HepG2 (cell line): ENCODE results near the gene AWAT2. TPM values are rescaled to one million over a fixed set of nuclear protein-coding genes. Genes with fewer than 3 reads are reported as not detected.

Experiments used
- ATAC-seq: fragments of 200-7000 bp; cut with Tn5 transposase; 3 replicates; pipeline ENCODE4 v1.9.1; 2020; ENCODE audit warnings: mild to moderate bottlenecking, moderate library complexity
- BruUV-seq: library from RNA; stranded (reverse); fragments of 400-500 nt; replicated peaks from 2 replicates; lab custom pipeline; 2021; lab: Mats Ljungman, UMichigan
- CTCF ChIA-PET: fragments of 300-600 bp; formaldehyde crosslinking; extraction: SDS; loops from one replicate; lab custom pipeline; 2021; ENCODE audit warnings: low total read pairs, inconsistent platforms, low intra/inter-chr PET ratio; lab: Yijun Ruan, JAX
- POLR2A ChIA-PET: fragments of 350-600 bp; sonication (Branson Sonifier 250); formaldehyde crosslinking; loops from one replicate; lab custom pipeline; 2020; ENCODE audit warnings: antibody characterized with exemption, inconsistent platforms; lab: Yijun Ruan, JAX
- DNase-seq: peaks from one replicate; pipeline ENCODE4 v3.0.0-alpha.2; 2015; ENCODE audit warnings: low spot score
- FAIRE-seq: peaks from 3 replicates; lab custom pipeline; 2011; peaks lifted over from hg19 to GRCh38; lab: Jason Lieb, UNC
- H2AFZ ChIP-seq: one replicate; pipeline ENCODE4 v1.6.1; 2011; ENCODE audit warnings: low read length, inconsistent platforms
- H3K27ac ChIP-seq: fragments of 300-600 bp; 3 replicates; pipeline ENCODE4 v1.8.0; 2011; ENCODE audit warnings: mixed run types, mild to moderate bottlenecking, mixed read lengths, low read length, inconsistent platforms; ENCODE audit not compliant: insufficient read depth; ENCODE audit errors: extremely low read length
- H3K27me3 ChIP-seq, 2 experiments: fragments of 200-600 bp in 1 of 2; 2 replicates in 1 of 2; 3 replicates in 1 of 2; pipeline versions ENCODE4 v1.6.0 to v1.8.0; 2011; ENCODE audit warnings: low read length in 2 of 2, mild to moderate bottlenecking in 2 of 2, moderate library complexity in 2 of 2, inconsistent platforms in 1 of 2; ENCODE audit not compliant: insufficient read depth in 2 of 2, control insufficient read depth in 1 of 2
- H3K36me3 ChIP-seq, 2 experiments: fragments of 200-600 bp in 1 of 2; replicated peaks in 1 of 2; 2 replicates in 1 of 2; 3 replicates in 1 of 2; pipeline versions ENCODE4 v1.5.1 to v1.8.0; 2011; ENCODE audit warnings: low read length in 2 of 2, inconsistent platforms in 1 of 2; ENCODE audit not compliant: insufficient read depth in 2 of 2, control insufficient read depth in 1 of 2
- H3K4me1 ChIP-seq: 2 replicates; pipeline ENCODE4 v1.5.1; 2012; ENCODE audit warnings: low read length, inconsistent platforms; ENCODE audit not compliant: insufficient read depth
- H3K4me2 ChIP-seq: 2 replicates; pipeline ENCODE4 v1.6.0; 2011; ENCODE audit warnings: low read depth, low read length, inconsistent platforms
- H3K4me3 ChIP-seq, 3 experiments: fragments of 200-600 bp in 1 of 3; sonication (generic), shearing (Covaris generic) in 1 of 3; replicated peaks in 1 of 3; 2 replicates each; pipeline ENCODE4 v1.5.1; 2011 to 2016; ENCODE audit warnings: low read length in 3 of 3, inconsistent platforms in 2 of 3, low read depth in 2 of 3, mild to moderate bottlenecking in 2 of 3, control low read depth in 1 of 3, mixed read lengths in 1 of 3; ENCODE audit not compliant: insufficient read depth in 1 of 3
- H3K79me2 ChIP-seq: one replicate; pipeline ENCODE4 v1.6.1; 2011; ENCODE audit warnings: low read length, inconsistent platforms; ENCODE audit not compliant: insufficient read depth
- H3K9ac ChIP-seq: 2 replicates; pipeline ENCODE4 v1.6.0; 2011; ENCODE audit warnings: mild to moderate bottlenecking, low read depth, low read length, inconsistent platforms; ENCODE audit not compliant: insufficient read depth
- H3K9me3 ChIP-seq: 2 replicates; pipeline ENCODE4 v1.5.1; 2012; ENCODE audit warnings: mild to moderate bottlenecking, low read length
- H4K20me1 ChIP-seq: 2 replicates; pipeline ENCODE4 v1.6.0; 2011; ENCODE audit warnings: inconsistent platforms, mild to moderate bottlenecking, low read length, moderate library complexity; ENCODE audit not compliant: insufficient read depth
- DMAP1 ChIP-seq: IDR thresholded peaks from 2 replicates; pipeline ENCODE4 v1.6.1; 2016
- GFI1 ChIP-seq: sonication (generic); formaldehyde crosslinking; IDR thresholded peaks from 2 replicates; pipeline ENCODE4 v1.5.0; 2020; ENCODE audit warnings: missing genetic modification reagents, mild to moderate bottlenecking, borderline replicate concordance
- HDAC1 ChIP-seq: sonication (generic); formaldehyde crosslinking; IDR thresholded peaks from 2 replicates; pipeline ENCODE4 v1.5.1; 2020; ENCODE audit warnings: mild to moderate bottlenecking, missing genetic modification reagents
- ISX ChIP-seq: sonication (generic); formaldehyde crosslinking; conservative IDR thresholded peaks from 2 replicates; pipeline ENCODE4 v1.5.0; 2020; ENCODE audit warnings: missing genetic modification reagents
- RFX1 ChIP-seq: fragments of 450-650 bp; IDR thresholded peaks from 2 replicates; pipeline ENCODE4 v1.6.1; 2017
- SALL1 ChIP-seq: sonication (generic); formaldehyde crosslinking; IDR thresholded peaks from 2 replicates; pipeline ENCODE4 v1.8.0; 2022; ENCODE audit warnings: mild to moderate bottlenecking, missing genetic modification reagents
- SUZ12 ChIP-seq: fragments of 150-350 bp; IDR thresholded peaks from 2 replicates; pipeline ENCODE4 v1.6.1; 2014; ENCODE audit warnings: low read depth, low read length
- SYNCRIP ChIP-seq: fragments of 200-400 bp; formaldehyde crosslinking; IDR thresholded peaks from 2 replicates; pipeline ENCODE4 v1.6.1; 2018; ENCODE audit warnings: mild to moderate bottlenecking, low read depth, low read length; ENCODE audit not compliant: insufficient read depth
- TCF12 ChIP-seq, 2 experiments: fragments of 450-650 bp in 1 of 2; sonication (generic) in 1 of 2; formaldehyde crosslinking in 1 of 2; IDR thresholded peaks; 2 replicates each; pipeline versions ENCODE4 v1.6.1 to v1.8.0; 2017 to 2022; ENCODE audit warnings: antibody characterized with exemption in 1 of 2, mild to moderate bottlenecking in 1 of 2, missing genetic modification reagents in 1 of 2, moderate library complexity in 1 of 2
- TEAD2 ChIP-seq: sonication (generic); formaldehyde crosslinking; IDR thresholded peaks from 2 replicates; pipeline ENCODE4 v1.9.0; 2021; ENCODE audit warnings: missing genetic modification reagents
- ZKSCAN5 ChIP-seq: sonication (generic); formaldehyde crosslinking; IDR thresholded peaks from 2 replicates; pipeline ENCODE4 v1.5.1; 2020; ENCODE audit warnings: mild to moderate bottlenecking, missing genetic modification reagents
- ZNF564 ChIP-seq: sonication (generic); formaldehyde crosslinking; IDR thresholded peaks from 2 replicates; pipeline ENCODE4 v1.8.1; 2023; ENCODE audit warnings: mild to moderate bottlenecking, missing genetic modification reagents
- WGBS: methylation state at CpG from one replicate; pipeline ENCODE4 v1.1.6; 2017; ENCODE audit warnings: low lambda C conversion rate; 5-methylcytosine and 5-hydroxymethylcytosine counted together
- in situ Hi-C: cut with HindIII; loops from 2 replicates; pipeline ENCODE4 v1.10.0; 2017; ENCODE audit warnings: low pct_unique_long_range_greater_than_20kb; ENCODE audit not compliant: extremely low pct_ligation_motif_present
- intact Hi-C: fragments of 100-400 bp; cut with micrococcal nuclease; formaldehyde crosslinking; loops from one replicate; pipeline ENCODE4 v1.10.0; 2022; ENCODE audit not compliant: unreplicated experiment
- polyA plus RNA-seq, 8 experiments: library from polyadenylated mRNA; depleted of rRNA in 3 of 8; stranded (reverse) in 7 of 8; unstranded in 1 of 8; fragments of >200 nt; fragmentation: Illumina TruSeq in 4 of 8; extraction: Trizol in 4 of 8; gene quantifications; 2 replicates each; pipeline versions ENCODE4 v1.2.1 to v1.2.3, GENCODE V29; 2011 to 2016; ENCODE audit warnings: low read depth in 4 of 8, missing spikeins in 1 of 8, mixed read lengths in 1 of 8; ENCODE audit not compliant: insufficient read depth in 1 of 8
- total RNA-seq, 5 experiments: library from RNA; depleted of rRNA; stranded (reverse); fragments of >200 nt; fragmentation: Illumina TruSeq; extraction: Trizol; gene quantifications; 2 replicates each; pipeline ENCODE4 v1.2.3, GENCODE V29; 2016; ENCODE audit warnings: low read depth in 1 of 5
- TF ChIP-seq, protein P1 (sequence below): sonication (generic); formaldehyde crosslinking; IDR thresholded peaks from 2 replicates; pipeline ENCODE4 v1.5.0; 2020; ENCODE audit warnings: missing genetic modification reagents, mild to moderate bottlenecking, borderline replicate concordance
- TF ChIP-seq, protein P2 (sequence below): sonication (generic); formaldehyde crosslinking; IDR thresholded peaks from 2 replicates; pipeline ENCODE4 v1.4.0; 2020; ENCODE audit warnings: missing genetic modification reagents, borderline replicate concordance

Gene AWAT2
- total and polyA plus RNA-seq, 2 of the 13 experiments (the other 11 are each of a cell fraction or from before 2014, with no cell fraction given), result not detected

DNA sequence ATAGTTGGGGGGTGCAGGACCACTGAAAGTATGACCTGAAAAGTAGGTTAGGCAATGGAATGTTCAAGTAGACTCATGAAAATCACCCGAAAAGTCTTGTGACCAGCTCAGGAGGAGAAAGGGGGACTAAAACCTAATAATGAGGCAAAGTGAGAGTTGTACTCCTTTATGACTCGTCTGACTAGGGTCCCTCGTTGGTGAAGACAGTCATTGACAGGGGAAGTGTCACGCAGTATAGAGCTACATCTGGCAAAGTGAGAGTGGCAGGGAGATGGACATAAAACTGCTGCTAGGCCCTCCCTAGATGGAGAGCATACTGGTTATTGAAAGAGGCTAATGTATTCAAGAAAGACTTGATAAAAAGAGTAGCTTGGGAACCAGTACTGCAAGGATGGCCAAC lies 33.0 kb upstream of the AWAT2 start:
- no peak overlapping the region for H3K4me2 ChIP-seq
- FAIRE-seq, result no peak
- WGBS, result 4% methylated on average over 4 of the region's 4 CpGs
- ChIA-PET CTCF (no interaction called here), POLR2A (no interaction called here)
- H3K27ac ChIP-seq, result no peak overlapping the region
- in situ Hi-C loops, result no loop called here
- H3K79me2 ChIP-seq, result no peaks in the 10 kb centered on the region
- H3K4me3 ChIP-seq, result no peak overlapping the region
- H3K9me3 ChIP-seq, result no peaks in the 10 kb centered on the region
- no peaks in the 10 kb centered on the region for H3K36me3 ChIP-seq
- no TSS peak for BruUV-seq
- TF ChIP-seq SUZ12 (no peak), DMAP1 (no peak), ISX (no peak), HDAC1 (CRISPR knock-in tag) (no peak), ZNF564 (CRISPR knock-in tag) (no peak), ZKSCAN5 (no peak), SYNCRIP (no peak), RFX1 (no peak), TCF12 (IDR thresholded peaks at IDR 0.05) (no peak), TCF12 (CRISPR knock-in tag; IDR thresholded peaks at IDR 0.05) (no peak), GFI1 (no peak), SALL1 (CRISPR knock-in tag) (no peak), TEAD2 (CRISPR knock-in tag) (no peak)
- TF ChIP-seq, protein P1, sequence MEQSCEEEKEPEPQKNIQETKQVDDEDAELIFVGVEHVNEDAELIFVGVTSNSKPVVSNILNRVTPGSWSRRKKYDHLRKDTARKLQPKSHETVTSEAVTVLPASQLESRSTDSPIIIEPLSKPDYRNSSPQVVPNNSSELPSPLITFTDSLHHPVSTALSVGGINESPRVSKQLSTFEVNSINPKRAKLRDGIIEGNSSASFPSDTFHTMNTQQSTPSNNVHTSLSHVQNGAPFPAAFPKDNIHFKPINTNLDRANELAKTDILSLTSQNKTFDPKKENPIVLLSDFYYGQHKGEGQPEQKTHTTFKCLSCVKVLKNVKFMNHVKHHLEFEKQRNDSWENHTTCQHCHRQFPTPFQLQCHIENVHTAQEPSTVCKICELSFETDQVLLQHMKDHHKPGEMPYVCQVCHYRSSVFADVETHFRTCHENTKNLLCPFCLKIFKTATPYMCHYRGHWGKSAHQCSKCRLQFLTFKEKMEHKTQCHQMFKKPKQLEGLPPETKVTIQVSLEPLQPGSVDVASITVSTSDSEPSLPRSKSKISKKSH (CRISPR knock-in tag), result no peak
- TF ChIP-seq, protein P2, sequence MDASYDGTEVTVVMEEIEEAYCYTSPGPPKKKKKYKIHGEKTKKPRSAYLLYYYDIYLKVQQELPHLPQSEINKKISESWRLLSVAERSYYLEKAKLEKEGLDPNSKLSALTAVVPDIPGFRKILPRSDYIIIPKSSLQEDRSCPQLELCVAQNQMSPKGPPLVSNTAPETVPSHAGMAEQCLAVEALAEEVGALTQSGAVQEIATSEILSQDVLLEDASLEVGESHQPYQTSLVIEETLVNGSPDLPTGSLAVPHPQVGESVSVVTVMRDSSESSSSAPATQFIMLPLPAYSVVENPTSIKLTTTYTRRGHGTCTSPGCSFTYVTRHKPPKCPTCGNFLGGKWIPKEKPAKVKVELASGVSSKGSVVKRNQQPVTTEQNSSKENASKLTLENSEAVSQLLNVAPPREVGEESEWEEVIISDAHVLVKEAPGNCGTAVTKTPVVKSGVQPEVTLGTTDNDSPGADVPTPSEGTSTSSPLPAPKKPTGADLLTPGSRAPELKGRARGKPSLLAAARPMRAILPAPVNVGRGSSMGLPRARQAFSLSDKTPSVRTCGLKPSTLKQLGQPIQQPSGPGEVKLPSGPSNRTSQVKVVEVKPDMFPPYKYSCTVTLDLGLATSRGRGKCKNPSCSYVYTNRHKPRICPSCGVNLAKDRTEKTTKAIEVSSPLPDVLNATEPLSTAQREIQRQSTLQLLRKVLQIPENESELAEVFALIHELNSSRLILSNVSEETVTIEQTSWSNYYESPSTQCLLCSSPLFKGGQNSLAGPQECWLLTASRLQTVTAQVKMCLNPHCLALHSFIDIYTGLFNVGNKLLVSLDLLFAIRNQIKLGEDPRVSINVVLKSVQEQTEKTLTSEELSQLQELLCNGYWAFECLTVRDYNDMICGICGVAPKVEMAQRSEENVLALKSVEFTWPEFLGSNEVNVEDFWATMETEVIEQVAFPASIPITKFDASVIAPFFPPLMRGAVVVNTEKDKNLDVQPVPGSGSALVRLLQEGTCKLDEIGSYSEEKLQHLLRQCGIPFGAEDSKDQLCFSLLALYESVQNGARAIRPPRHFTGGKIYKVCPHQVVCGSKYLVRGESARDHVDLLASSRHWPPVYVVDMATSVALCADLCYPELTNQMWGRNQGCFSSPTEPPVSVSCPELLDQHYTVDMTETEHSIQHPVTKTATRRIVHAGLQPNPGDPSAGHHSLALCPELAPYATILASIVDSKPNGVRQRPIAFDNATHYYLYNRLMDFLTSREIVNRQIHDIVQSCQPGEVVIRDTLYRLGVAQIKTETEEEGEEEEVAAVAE (CRISPR knock-in tag), result no peak
- H3K27me3 ChIP-seq, result no peaks in the 10 kb centered on the region
- H4K20me1 ChIP-seq, result no peaks in the 10 kb centered on the region
- no peaks in the 10 kb centered on the region for H3K4me1 ChIP-seq
- intact Hi-C loops, result no loop called here
- H2AFZ ChIP-seq, result no peak overlapping the region
- no peak for ATAC-seq
- no peak for DNase-seq
- no peak overlapping the region for H3K9ac ChIP-seq
